Activated CD8-positive, alpha-beta memory T cell treated with anti-CD3 and anti-CD28 coated beads, Interleukin-2, amount 10 ng/mL, durations not matched to agents 7 days and 5 days (primary cell): ENCODE measurements around the gene FNDC8. TPM values are rescaled to one million over a fixed set of nuclear protein-coding genes. Genes with fewer than 3 reads are reported as not detected.
"Not testable (repeated sequence)": the region's sequence is repeated elsewhere in the genome, so short reads cannot be mapped to it uniquely, and the experiment has no call there.

ENCODE experiments used
- ATAC-seq: fragments of 150-1000 bp; cut with Tn5 transposase; one replicate; pipeline ENCODE4 v1.10.0; 2021; ENCODE audit warnings: moderate library complexity
- CTCF ChIA-PET: fragments of 350-600 bp; sonication (Branson Sonifier 250); formaldehyde crosslinking; loops from one replicate; lab custom pipeline; 2021; ENCODE audit warnings: antibody characterized with exemption; lab: Charles Lee
- DNase-seq: peaks from one replicate; pipeline ENCODE4 v3.0.0-alpha.2; 2020
- H3K27ac Mint-ChIP-seq: one replicate; pipeline ENCODE4 v1.8.0; 2021; ENCODE audit warnings: mild to moderate bottlenecking, mixed read lengths
- H3K27me3 Mint-ChIP-seq: one replicate; pipeline ENCODE4 v1.8.0; 2021; ENCODE audit warnings: mixed read lengths
- H3K36me3 Mint-ChIP-seq: one replicate; pipeline ENCODE4 v1.8.0; 2021; ENCODE audit warnings: mild to moderate bottlenecking, mixed read lengths
- H3K4me1 Mint-ChIP-seq: one replicate; pipeline ENCODE4 v1.8.0; 2021; ENCODE audit warnings: mixed read lengths
- H3K4me3 Mint-ChIP-seq: one replicate; pipeline ENCODE4 v1.8.0; 2021; ENCODE audit warnings: mild to moderate bottlenecking, moderate library complexity, mixed read lengths
- H3K9me3 Mint-ChIP-seq: one replicate; pipeline ENCODE4 v1.8.0; 2022; ENCODE audit warnings: low read depth, mixed read lengths
- total RNA-seq, 2 experiments: library from RNA; stranded (reverse); gene quantifications; one replicate each; pipeline ENCODE4 v1.2.3, GENCODE V29; 2021

FNDC8 gene
- total RNA-seq, 2 experiments from 2014 or later: not detected

GRCh38 chr17:35170968-35171771, 49.8 kb downstream of the FNDC8 start:
- Mint-ChIP-seq H3K27ac (peak overlapping the region; percentile 65), H3K9me3 (no peaks in the 10 kb centered on the region), H3K27me3 (no peaks in the 10 kb centered on the region), H3K36me3 (no peaks in the 10 kb centered on the region), H3K4me1 (peaks cover 22% of the 10 kb centered on the region), H3K4me3 (no peak overlapping the region)
- CTCF ChIA-PET: interaction anchor here (0.8 to 1.8 kb wide), 11 partner anchors 42 to 593 kb away, joined by 3 to 12 read pairs (median 4); partner anchors contain the start of gene SLFN5
- DNase-seq: peak; percentile 52
- peak; percentile 78 for ATAC-seq

DNA sequence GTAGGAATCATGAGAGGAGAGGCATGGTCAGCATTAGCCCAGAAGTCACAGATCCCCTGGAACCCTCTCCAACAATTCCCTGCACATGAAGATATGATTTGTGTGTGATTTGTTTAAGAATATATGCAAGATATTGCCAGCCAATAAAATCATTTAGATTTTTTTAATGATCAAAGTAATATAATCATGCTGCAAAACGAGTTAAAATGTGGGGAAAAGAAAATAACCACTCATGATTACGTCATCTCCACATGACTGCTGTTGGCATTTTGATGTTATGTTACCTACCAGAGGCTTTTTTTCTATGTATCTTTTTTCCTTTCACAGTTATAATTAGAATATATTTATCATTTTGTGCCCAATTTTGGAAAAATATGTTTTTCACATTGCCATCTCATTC, 50.4 kb downstream of the FNDC8 start:
- no peaks in the 10 kb centered on the region for H3K9me3 Mint-ChIP-seq
- H3K36me3 Mint-ChIP-seq: no peaks in the 10 kb centered on the region
- no peak for DNase-seq
- CTCF ChIA-PET: interaction anchor here (0.9 to 1.8 kb wide), 5 partner anchors 43 to 261 kb away, joined by 3 to 12 read pairs (median 4); no protein-coding TSS in a partner anchor
- peak; percentile 31 for ATAC-seq
- H3K4me1 Mint-ChIP-seq: peaks cover 25% of the 10 kb centered on the region
- no peaks in the 10 kb centered on the region for H3K27me3 Mint-ChIP-seq
- H3K4me3 Mint-ChIP-seq: no peak overlapping the region
- H3K27ac Mint-ChIP-seq: peak overlapping the region; percentile 65

DNA sequence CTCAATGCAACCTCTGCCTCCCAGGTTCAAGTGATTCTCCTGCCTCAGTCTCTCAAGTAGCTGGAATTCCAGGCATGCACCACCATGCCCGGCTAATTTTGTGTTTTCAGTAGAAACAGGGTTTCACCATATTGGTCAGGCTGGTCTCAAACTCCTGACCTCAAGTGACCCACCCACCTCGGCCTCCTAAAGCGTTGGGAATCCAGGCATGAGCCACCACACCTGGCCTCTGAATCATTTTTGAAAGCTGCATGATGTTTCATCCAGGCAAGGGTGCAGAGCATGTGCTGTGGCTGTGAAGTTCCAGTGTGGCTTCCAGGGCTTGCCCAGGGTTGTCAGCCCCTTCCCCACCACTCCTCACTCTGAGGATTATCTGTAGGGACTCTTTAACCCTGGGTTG, 50.9 kb downstream of the FNDC8 start:
- H3K4me3 Mint-ChIP-seq, H3K9me3 Mint-ChIP-seq, H3K36me3 Mint-ChIP-seq, ATAC-seq, H3K27me3 Mint-ChIP-seq: not testable (repeated sequence)
- CTCF ChIA-PET: interaction anchor here (1.0 to 1.4 kb wide), 2 partner anchors 42 to 68 kb away, joined by 4 read pairs; no protein-coding TSS in a partner anchor
- peak; percentile 36 for DNase-seq
- Mint-ChIP-seq H3K4me1 (peaks cover 30% of the 10 kb centered on the region), H3K27ac (peak overlapping the region; percentile 49)

- DNase-seq: no peak
- Mint-ChIP-seq H3K36me3 (peaks cover 14% of the 10 kb centered on the region), H3K4me1 (peaks cover 45% of the 10 kb centered on the region), H3K27me3 (no peaks in the 10 kb centered on the region), H3K4me3 (no peak overlapping the region), H3K27ac (no peak overlapping the region), H3K9me3 (peaks cover 3% of the 10 kb centered on the region)
- no peak for ATAC-seq
- CTCF ChIA-PET: interaction anchor here (0.6 to 1.3 kb wide), 2 partner anchors 68 to 494 kb away, joined by 3 read pairs; partner anchors contain the start of gene SLFN5
These were observed 53.5 kb downstream of the FNDC8 start for GRCh38 chr17:35174835-35175334.

DNA sequence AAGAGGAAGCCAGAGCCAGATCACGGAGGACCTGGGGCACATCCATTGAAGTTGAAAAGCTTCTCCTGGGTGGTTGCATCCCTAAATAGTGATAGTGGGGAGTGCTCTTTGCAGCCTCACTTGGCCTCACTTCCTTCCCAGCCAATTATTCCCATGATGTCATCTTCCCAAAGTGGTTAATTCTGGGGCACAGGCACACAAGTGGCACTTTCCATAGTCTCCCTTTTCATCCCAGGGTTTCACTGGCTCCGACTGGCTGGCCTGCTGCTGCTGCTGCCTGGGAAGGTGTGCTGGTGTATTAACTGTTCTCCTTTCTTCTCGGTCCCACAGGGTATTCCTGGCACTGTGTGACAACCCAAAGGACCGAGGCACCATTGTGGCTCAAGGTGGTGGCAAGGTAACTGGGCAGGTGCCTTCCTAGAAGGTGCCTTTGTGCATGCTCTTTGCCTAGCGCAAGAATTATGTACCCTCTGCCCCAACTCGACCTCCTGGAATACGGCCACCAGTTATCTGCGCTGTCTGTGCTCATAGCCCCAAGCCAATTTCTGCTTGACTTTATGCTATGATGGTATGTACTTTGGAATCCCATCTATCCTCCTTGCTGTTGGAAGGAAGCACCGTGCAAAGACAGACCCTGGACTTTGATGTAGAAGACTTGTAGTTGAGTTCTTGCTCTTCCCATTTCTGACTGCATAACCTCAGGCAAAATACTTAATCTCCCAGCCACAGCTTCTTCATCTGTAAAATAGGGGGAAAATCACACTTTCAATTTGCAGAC, 54.4 kb downstream of the FNDC8 start:
- H3K36me3 Mint-ChIP-seq: peaks cover 14% of the 10 kb centered on the region
- ATAC-seq: no peak
- H3K27me3 Mint-ChIP-seq: no peaks in the 10 kb centered on the region
- CTCF ChIA-PET: interaction anchor here (1.3 kb wide), 2 partner anchors 38 to 67 kb away, joined by 3 to 4 read pairs; partner anchors contain the start of gene SLFN5
- no peak overlapping the region for H3K27ac Mint-ChIP-seq
- DNase-seq: peak; percentile 34
- H3K9me3 Mint-ChIP-seq: peaks cover 3% of the 10 kb centered on the region
- no peak overlapping the region for H3K4me3 Mint-ChIP-seq
- H3K4me1 Mint-ChIP-seq: peaks cover 45% of the 10 kb centered on the region

- no peak overlapping the region for H3K4me3 Mint-ChIP-seq
- no peak for ATAC-seq
- H3K27ac Mint-ChIP-seq: peak overlapping the region; percentile 85
- peaks cover 14% of the 10 kb centered on the region for H3K36me3 Mint-ChIP-seq
- no peak for DNase-seq
- no peaks in the 10 kb centered on the region for H3K27me3 Mint-ChIP-seq
- peaks cover 3% of the 10 kb centered on the region for H3K9me3 Mint-ChIP-seq
- H3K4me1 Mint-ChIP-seq: peaks cover 37% of the 10 kb centered on the region
- CTCF ChIA-PET: interaction anchor here (1.3 kb wide), 1 partner anchor 37 kb away, joined by 4 read pairs; no protein-coding TSS in a partner anchor
These were observed 55.5 kb downstream of the FNDC8 start for GRCh38 chr17:35176897-35177296.

- not testable (repeated sequence) for DNase-seq
These were observed 58.0 kb downstream of the FNDC8 start for GRCh38 chr17:35179379-35179778.

More at GRCh38 chr17:35179379-35179778, 58.0 kb downstream of the FNDC8 start:
- H3K27ac Mint-ChIP-seq, CTCF ChIA-PET, H3K9me3 Mint-ChIP-seq, H3K4me3 Mint-ChIP-seq, H3K27me3 Mint-ChIP-seq, ATAC-seq: not testable (repeated sequence)
- Mint-ChIP-seq H3K36me3 (peaks cover 14% of the 10 kb centered on the region), H3K4me1 (peaks cover 35% of the 10 kb centered on the region)

Other genes starting within 250 kb of the FNDC8 start
- gene CCT6B, start 160.2 kb upstream of the FNDC8 start, total RNA-seq: 1 to 10 TPM; 1.9 to 2.4 TPM
- 10 to 100 TPM; 27.7 to 32.7 TPM for gene ZNF830, start 160.1 kb upstream of the FNDC8 start, total RNA-seq
- 10 to 100 TPM; 54.4 to 56.5 TPM for gene LIG3, start 141.1 kb upstream of the FNDC8 start, total RNA-seq
- 10 to 100 TPM; 47.7 to 52.2 TPM for gene RFFL, start 57.9 kb upstream of the FNDC8 start, total RNA-seq
- gene RAD51D, start 1.8 kb upstream of the FNDC8 start, total RNA-seq: 10 to 100 TPM; 34.0 to 43.0 TPM
- 10 to 100 TPM; 23.0 to 30.5 TPM for gene NLE1, start 20.7 kb downstream of the FNDC8 start, total RNA-seq
- gene UNC45B, start 26.2 kb downstream of the FNDC8 start, total RNA-seq: under 1 TPM in 1 of 2 experiments, not detected in 1; 0.06 TPM
- gene SLC35G3, start 72.8 kb downstream of the FNDC8 start, total RNA-seq: not detected
- gene SLFN5, start 121.5 kb downstream of the FNDC8 start, total RNA-seq: 100 to 1,000 TPM; 158 to 193 TPM